HFF-Myc (cell line): ENCODE data around the gene TRMT61A.

Experiments
- DNase-seq: peaks from one replicate; pipeline ENCODE4 v3.0.0-alpha.2; 2011; ENCODE audit warnings: low read depth; ENCODE audit errors: extremely low read depth
- H3K4me3 ChIP-seq: replicated peaks from 2 replicates; pipeline ENCODE4 v1.5.1; 2011; ENCODE audit warnings: low read depth, mild to moderate bottlenecking, control low read depth, low read length
- TF ChIP-seq, protein P1 (sequence below): IDR thresholded peaks from 2 replicates; pipeline ENCODE4 v1.5.1; 2012; ENCODE audit warnings: mild to moderate bottlenecking, low read depth, low read length, control low read depth; ENCODE audit errors: missing control alignments

The TRMT61A gene

DNA sequence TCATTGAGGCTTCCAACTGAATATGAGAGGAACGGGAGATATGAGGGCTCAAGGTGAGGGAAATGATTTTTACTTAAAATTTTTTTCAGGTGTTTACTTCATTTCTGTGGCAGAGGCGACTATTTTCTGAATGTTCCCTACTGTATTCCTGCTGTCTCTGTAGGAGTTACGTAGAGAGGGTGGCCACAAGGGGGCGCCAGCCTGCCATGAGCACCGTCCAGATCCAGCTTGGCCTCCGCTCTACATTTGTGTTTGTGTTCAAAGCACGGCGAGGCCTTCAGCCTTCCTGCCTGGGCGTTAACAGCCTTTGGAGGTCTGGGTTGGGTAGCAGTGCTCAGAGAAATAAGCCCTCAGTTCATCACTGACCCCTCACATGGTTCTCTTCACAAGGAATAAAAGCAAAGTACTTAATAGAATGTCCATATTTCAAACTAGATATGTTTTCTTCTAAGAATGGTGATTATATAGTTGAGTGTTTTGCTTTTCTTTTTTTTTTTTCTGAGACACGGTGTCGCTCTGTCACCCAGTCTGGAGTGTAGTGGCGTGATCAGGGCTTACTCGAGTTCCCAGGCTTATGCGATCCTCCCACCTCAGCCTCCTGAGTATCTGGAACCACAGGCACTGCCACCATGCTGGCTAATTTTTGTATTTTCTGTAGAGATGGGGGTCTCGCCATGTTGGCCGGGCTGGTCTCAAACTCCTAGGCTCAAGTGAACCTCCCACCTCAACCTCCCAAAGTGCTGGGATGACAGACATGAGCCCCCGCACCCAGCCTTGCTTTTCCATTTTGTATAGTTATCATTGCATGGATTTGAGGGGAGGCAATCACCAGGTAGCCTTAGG, 28.6 kb upstream of the TRMT61A start:
- DNase-seq = peak; percentile 52
- H3K4me3 ChIP-seq = no peak overlapping the region
- TF ChIP-seq, protein P1, sequence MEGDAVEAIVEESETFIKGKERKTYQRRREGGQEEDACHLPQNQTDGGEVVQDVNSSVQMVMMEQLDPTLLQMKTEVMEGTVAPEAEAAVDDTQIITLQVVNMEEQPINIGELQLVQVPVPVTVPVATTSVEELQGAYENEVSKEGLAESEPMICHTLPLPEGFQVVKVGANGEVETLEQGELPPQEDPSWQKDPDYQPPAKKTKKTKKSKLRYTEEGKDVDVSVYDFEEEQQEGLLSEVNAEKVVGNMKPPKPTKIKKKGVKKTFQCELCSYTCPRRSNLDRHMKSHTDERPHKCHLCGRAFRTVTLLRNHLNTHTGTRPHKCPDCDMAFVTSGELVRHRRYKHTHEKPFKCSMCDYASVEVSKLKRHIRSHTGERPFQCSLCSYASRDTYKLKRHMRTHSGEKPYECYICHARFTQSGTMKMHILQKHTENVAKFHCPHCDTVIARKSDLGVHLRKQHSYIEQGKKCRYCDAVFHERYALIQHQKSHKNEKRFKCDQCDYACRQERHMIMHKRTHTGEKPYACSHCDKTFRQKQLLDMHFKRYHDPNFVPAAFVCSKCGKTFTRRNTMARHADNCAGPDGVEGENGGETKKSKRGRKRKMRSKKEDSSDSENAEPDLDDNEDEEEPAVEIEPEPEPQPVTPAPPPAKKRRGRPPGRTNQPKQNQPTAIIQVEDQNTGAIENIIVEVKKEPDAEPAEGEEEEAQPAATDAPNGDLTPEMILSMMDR = peak; percentile 97

DNA sequence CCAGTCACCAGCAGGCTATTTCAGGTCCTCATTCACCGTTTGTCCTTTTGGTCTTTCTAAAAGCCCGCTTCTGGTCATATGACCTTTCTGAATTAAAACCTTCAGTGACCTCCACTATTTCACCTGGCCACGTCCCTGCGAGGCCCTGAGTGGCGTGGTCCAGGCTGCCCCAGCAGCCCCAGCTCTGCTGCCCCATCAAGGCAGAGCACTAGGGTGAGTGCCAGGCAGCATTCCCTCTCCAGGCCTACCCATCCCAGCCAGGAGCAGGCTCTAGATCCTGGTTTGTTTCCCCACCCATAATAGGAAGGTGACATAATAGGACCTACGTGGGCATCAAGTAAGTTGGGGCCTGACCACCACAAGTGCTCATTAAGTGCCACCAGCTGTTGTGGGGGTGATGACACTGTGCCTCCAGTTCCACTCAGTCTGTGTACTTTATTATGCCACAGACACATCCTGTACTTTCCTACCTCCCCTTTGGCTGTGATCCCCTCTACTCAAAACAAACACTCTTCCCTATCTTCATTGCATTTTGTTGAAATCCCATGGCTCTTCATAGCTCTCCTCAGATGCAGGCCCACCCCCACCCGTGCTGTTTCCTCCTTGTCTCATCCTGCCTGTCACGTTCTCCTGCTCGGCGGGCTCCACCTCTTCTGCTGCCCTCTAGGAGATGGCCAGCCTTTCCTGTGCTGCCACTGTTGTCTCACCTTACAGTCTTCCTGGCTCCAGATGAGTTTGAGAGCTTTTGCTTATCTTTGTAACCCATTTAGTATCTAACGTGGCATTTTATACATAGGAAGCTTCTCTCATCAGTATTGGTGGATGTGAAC, 27.7 kb upstream of the TRMT61A start:
- TF ChIP-seq, protein P1 = no peak
- no peak overlapping the region for H3K4me3 ChIP-seq
- no peak for DNase-seq

DNA sequence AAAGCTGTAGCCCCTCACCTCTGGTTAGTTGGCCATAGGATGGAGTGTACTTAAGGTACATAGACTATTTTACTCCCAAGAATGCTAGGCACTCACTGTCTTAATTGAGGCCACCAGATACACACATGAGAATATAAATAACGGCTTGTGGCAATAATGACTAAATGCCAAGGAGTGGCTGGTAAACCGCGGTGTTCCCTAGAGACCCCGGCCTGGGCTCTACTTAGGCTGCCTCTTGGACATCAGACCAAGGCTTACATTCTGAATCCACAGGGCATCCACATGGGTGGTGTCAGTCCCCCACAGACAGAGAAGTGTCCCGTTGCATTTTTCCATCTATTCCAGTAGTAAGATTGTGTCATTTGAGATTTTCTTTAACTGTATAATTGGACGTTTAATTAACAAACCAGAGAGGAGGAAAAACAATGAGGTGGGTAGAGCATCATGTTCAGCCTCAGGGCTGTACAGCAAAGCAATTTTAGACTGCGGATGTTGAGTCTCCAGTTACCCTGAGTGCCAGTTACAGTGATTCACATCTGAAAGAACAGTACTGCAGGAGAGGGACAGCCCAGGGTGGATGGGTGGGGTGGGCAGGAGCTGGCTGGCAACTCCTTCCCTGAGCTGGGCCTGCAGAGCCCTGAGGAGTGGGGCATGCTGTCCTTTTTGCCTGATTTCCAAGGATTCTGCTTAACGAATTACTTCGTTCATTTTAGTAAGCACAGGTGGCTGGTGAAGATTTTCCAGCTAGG, 26.9 kb upstream of the TRMT61A start:
- H3K4me3 ChIP-seq = no peak overlapping the region
- TF ChIP-seq, protein P1 = no peak
- no peak for DNase-seq

DNA sequence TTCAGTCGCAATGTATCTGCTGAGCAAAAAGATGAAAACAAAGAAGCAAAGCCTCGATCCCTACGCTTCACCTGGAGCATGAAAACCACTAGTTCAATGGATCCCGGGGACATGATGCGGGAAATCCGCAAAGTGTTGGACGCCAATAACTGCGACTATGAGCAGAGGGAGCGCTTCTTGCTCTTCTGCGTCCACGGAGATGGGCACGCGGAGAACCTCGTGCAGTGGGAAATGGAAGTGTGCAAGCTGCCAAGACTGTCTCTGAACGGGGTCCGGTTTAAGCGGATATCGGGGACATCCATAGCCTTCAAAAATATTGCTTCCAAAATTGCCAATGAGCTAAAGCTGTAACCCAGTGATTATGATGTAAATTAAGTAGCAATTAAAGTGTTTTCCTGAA, 26.1 kb upstream of the TRMT61A start:
- no peak for DNase-seq
- no peak overlapping the region for H3K4me3 ChIP-seq
- TF ChIP-seq, protein P1 = no peak

DNA sequence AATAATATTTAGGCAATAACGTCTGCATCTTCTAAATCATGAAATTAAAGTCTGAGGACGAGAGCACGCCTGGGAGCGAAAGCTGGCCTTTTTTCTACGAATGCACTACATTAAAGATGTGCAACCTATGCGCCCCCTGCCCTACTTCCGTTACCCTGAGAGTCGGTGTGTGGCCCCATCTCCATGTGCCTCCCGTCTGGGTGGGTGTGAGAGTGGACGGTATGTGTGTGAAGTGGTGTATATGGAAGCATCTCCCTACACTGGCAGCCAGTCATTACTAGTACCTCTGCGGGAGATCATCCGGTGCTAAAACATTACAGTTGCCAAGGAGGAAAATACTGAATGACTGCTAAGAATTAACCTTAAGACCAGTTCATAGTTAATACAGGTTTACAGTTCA, 25.7 kb upstream of the TRMT61A start:
- DNase-seq = no peak
- TF ChIP-seq, protein P1 = no peak

DNA sequence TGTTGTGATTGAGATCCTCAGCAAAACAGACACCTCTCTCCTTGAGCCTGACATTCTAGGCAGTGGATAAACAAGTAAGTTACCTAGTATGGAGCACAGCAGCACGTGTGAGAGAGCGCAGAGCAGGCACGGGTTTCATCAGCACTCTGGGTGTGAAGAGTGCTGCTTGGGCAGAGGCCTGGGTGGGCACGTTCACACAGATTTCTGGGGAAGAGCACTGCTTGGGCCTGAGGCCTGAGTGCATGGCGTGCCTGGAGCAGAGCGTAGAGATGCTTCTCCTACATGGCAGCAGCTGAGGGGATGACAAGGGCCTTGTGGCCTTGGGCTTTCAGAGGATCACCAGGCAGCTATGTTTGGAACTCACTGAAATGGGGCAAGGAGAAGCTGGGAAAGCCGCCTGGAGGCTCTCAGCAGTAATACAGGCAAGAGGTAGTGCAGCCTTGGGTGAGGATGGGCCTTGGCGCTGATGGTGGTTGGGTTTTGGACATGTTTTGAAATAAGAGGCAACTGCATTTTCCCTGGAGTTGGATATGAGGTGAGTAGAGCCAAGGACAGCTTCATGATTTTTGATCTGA, 23.9 kb upstream of the TRMT61A start:
- TF ChIP-seq, protein P1 = no peak

More for the DNA sequence above, 25.7 kb upstream of the TRMT61A start:
- H3K4me3 ChIP-seq = no peak overlapping the region

More for the DNA sequence above, 23.9 kb upstream of the TRMT61A start:
- DNase-seq = no peak
- H3K4me3 ChIP-seq = no peak overlapping the region
